Right kidney (tissue), 1 donor: ENCODE data around the gene FHIT.

ENCODE experiments used
- DNase-seq: peaks from one replicate; pipeline ENCODE4 v3.0.0-alpha.2; 2016

FHIT gene

DNA sequence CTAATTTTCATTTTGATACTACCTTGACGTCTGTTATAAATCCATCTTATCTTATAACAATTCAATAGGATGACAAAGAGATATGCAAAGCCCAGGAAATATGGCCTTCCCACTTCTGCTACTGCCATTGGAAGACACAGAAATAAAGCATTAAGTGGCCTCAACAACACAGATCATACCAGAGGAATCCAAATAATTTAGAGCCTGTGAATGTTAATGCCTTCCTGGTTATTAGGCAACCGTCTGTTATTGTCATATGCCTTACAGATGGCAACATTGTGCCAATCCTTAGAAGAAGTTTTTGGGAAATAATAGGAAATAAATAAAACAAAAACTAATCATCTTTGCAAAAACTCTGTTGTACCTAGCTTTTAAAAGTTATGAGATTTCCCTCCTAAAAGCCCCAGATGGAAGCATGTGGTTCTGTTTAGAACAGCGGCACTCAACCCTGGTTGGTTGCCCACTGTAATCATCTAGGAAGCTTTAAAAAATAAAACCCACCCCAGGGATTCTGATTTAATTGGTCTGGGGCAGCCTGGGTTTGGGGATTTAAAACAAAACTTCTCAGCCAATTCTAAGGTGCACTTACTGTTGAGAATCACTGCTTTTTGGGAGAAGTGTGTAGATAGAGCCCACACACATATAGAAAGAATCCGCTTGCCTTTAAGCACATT, 1496.7 kb downstream of the FHIT start:
- no peak for DNase-seq

DNA sequence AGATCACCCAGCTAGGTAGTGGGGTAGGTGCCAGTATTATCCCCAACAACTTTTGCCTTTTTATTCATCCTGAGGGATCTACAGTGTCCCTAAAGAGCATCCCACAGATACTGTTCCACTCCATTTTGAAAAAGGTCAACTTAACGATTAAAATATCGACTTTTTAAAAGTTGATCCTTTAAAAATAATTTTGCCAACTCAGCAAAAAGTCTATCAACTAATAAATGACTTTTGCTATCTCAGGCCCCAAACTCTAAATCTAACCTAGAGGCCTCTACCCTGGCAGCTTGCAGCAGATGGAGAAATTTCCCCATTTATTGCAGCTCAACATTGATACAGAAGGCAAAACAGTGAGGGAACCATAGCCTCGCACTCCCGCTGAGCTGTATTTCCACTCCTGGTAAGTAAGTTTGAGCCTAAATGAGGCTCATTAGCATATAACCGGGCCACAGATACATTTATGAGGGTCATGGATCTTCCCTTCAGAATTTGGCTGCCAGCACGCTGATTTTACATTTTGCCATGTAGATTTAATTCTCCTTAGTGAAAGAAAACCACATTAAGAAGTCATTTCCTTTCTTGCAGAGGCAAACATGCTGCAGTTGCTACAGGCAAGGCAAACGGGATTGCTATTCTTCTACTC, 1497.3 kb downstream of the FHIT start:
- DNase-seq, result no peak

- DNase-seq, result no peak
Measured at GRCh38 chr3:59752925-59753324, 1498.3 kb downstream of the FHIT start.

DNA sequence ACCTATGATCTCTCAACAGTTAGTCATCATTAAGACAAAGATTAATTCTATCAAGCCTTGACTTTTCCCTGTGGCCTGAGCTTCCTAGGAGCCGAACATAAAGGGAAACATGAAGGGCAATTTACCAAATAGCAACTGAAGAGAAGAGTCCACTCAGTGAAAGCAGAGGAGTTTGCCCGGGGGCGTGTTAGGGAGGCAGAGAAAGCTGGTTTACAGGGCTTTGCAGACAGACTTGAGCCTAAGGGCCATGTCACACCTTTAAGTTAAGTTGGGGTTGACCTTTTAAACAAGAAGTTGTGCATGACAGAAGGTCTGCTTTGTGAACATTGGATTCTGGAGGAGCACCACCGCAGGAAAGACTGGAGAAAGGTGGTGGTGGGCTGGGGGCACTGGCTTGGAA, 1499.6 kb downstream of the FHIT start:
- DNase-seq, result no peak

- DNase-seq, result no peak
Measured at GRCh38 chr3:59750391-59750790, 1500.9 kb downstream of the FHIT start.

DNA sequence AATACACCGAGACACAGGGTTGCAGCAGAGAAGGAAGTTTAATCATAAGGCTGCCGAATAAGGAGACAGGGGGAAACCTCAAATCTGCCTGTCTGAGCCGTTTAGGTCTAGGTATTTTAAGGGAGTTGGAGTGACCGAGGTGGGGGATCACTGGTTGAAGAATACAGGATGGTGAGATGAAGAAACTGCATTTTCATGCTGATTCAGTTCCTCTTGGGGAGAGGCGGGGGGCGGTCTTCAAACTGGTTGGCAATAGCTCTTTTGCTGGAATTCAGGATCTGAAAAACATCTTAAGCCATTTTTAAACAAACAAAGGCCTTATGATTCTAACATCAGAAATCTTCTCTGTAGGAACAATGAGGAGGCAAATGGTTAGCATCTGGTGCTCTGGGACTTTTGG, 1502.0 kb downstream of the FHIT start:
- DNase-seq, result no peak

DNA sequence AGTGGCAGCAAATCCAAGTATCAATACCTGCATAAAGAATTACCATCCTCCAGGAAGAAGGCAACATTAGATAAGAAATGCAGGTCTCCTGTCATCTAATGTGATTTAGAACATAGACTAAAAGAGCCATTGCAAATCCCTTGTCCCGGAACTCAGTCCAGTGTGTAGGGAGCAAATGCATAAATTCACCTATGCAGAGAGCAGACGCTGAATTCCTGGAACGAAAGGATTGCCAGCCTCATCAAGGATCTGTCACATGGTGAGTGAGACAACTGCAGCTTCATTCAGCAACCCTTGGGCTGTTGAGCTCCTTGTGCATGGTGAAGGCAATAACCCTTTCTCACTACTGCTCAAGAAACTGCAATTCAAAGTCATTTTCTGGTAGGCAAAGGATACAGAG, 1504.7 kb downstream of the FHIT start:
- DNase-seq, result no peak

DNA sequence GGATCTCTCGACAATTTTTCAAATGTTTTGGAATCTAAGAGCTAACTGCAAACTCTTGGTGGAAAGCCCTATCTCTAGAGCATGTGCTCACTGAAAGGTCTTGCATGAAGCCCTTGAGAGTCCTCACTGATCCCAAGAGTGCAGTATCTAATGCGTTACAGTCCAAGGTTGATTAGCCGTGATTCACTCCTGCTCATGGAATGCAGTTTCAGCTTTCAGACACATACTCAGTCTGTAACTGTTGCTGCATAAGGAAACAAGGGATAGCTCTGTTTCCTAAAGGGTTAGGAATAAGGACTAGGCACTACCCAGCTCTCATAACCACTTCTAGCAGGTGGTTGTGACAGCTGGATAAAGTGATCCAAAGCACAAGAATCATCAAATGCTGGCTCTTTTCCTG, 1514.0 kb downstream of the FHIT start:
- DNase-seq, result no peak

GRCh38 chr3:59734061-59734460, 1517.2 kb downstream of the FHIT start:
- DNase-seq, result no peak

DNA sequence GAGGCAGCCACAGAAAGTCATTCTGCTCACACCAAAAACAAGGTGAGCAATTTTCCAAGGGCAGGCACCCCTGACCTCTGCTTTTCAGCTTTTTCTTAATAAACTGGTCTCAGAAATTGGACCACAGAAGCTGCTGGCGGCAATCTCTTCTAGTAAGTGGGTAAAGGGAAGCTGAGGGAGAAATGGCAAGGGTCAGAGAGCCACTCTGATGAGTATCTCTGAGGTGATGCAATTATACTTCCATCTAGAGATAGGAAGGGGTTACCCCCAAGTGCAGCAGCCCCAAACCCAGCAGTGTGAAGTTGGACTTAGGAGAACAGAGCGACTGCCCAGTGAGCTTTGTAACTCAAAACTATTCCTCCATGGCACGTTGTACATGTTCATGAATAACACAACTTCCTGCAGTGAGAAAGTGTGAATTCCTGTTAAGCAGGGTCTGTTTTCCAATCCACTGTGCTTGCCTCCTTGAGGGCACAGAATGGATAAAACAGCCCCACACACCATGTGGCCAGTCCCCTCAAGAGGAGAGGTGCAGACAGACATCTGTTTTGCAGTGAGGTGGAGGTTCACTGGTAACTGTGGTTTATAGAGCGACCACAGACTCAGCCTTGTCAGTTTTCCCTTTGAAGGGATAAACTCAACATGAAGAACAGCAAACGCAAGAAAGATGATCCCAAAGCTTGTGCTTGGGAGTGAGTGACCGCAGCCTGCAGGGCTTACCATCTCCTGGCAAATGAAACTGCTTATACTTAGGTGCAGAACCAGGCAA, 1518.0 kb downstream of the FHIT start:
- DNase-seq, result no peak

GRCh38 chr3:59731943-59732342, 1519.3 kb downstream of the FHIT start:
- DNase-seq, result no peak

DNA sequence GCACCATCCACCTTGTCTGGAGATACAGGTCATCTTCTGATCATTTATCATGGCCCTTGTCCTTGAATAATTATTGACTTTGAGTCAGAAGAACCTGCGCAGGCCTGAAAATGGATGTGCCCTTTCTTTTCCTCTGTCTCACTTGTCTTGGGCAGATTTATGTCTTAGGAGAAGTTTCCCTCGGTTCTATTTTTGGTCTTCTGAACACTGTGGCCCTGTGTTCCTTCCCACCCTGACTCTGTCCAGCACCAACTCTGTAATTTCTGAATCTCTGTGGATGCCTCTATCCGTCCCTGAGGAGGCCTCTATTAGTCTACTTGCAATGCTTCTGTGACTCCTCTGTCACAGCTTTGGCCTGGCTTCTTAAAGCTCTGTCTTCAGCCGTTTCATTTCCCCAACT, 1520.7 kb downstream of the FHIT start:
- DNase-seq, result no peak

DNA sequence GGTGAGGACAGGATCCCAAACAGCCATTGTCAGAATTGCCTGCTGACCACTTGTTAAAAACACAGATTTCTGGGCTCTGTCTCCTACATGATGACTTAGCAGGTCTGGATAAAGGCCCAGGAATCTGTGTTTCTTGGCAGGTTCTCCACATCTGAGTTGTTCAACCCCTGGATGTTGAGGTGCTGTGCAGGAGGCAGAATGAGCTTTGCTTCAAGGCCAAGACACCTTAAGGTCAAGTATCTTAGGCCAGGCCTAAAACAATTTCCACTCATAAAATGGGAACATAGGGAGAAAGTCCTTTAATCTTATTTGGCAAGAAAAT, 1522.7 kb downstream of the FHIT start:
- no peak for DNase-seq

GRCh38 chr3:59727902-59728586, 1523.2 kb downstream of the FHIT start:
- no peak for DNase-seq

GRCh38 chr3:59726279-59726678, 1525.0 kb downstream of the FHIT start:
- no peak for DNase-seq

DNA sequence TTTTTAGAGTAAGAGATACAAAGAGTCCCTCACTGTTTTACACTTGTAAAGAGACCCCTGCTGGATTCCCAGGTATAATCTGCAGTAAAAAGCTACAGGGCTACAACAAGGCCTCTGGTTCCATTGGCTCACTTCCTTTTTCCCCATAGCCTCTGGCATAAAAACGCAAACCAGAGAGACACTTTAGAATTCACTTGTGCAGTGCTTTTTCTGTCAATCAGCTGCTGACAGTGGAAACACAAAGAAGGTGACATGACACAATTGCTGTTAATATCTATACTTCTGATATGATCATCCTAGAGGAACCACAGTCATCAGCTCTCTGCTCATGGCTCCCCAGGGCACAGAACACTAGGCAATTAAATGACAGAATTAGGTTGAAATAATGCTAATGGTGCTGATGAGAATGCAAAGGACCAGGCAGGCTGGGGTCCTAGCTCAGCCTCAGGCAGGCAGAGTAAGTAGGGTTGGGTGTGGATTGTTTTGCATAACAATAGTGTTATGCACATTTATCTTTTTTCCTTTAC, 1533.5 kb downstream of the FHIT start:
- no peak for DNase-seq

DNA sequence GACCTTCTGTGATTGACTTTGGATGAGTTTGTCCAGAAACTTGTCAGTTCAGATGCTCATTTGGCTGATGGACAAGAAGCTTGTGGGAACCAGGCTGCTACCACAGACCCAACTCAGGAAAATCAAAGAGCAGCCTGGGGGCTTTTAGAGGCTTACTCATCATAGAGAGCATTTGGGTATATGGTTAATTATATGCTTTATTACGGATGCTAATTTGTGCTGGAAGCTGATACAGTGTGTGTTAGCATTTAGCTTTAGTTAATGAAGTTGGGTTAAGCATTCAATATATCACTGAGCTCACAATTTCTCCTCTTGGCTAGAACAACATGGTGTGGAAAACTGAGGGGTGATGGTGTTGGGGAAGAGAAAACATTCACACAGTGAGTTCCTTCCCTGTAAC, 1537.2 kb downstream of the FHIT start:
- DNase-seq, result no peak

GRCh38 chr3:59710554-59710953, 1540.7 kb downstream of the FHIT start:
- no peak for DNase-seq

- no peak for DNase-seq
Measured at GRCh38 chr3:59709702-59710553, 1541.3 kb downstream of the FHIT start.

DNA sequence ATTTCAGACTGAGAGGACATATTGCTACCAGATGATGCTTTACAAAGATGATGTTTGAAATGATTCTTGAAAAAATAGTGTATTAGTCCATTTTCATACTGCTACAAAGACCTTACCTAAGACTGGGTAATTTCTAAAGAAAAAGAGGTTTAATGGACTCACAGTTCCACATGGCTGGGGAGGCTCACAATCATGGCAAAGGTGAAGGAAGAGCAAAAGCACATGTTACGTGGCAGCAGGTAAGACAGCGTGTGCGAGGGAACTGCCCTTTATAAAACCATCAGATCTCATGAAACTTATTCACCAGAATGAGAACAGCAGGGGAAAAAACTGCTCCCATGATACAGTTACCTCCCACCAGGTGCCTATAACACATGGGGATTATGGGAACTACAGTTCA, 1543.0 kb downstream of the FHIT start:
- no peak for DNase-seq

- no peak for DNase-seq
Measured at GRCh38 chr3:59704292-59704691, 1547.0 kb downstream of the FHIT start.
